OCI-LY1 (cell line): ENCODE results near the gene LIN28A.

Source experiments
- H2AFZ ChIP-seq: fragments of 200-600 bp; sonication (generic), shearing (Covaris generic); 2 replicates; pipeline ENCODE4 v1.6.0; 2014; ENCODE audit warnings: antibody characterized with exemption, mild to moderate bottlenecking, low read length
- H3F3A ChIP-seq: fragments of 200-600 bp; sonication (generic), shearing (Covaris generic); 2 replicates; pipeline ENCODE4 v1.6.0; 2014; ENCODE audit warnings: mild to moderate bottlenecking, antibody characterized with exemption, low read length, moderate library complexity; ENCODE audit not compliant: insufficient read depth
- H3K27ac ChIP-seq: fragments of 200-600 bp; sonication (generic); 2 replicates; pipeline ENCODE4 v1.5.1; 2014; ENCODE audit warnings: low read length, mixed run types, mild to moderate bottlenecking, low read depth; ENCODE audit not compliant: poor library complexity, severe bottlenecking
- H3K27me3 ChIP-seq: fragments of 200-600 bp; sonication (generic); 2 replicates; pipeline ENCODE4 v1.6.0; 2014; ENCODE audit warnings: antibody characterized with exemption, mild to moderate bottlenecking, low read length, moderate library complexity; ENCODE audit not compliant: insufficient read depth
- H3K36me3 ChIP-seq: fragments of 200-600 bp; sonication (generic); 2 replicates; pipeline ENCODE4 v1.6.1; 2014; ENCODE audit warnings: mild to moderate bottlenecking, antibody characterized with exemption, low read length, moderate library complexity, mixed read lengths; ENCODE audit not compliant: insufficient read depth
- H3K4me1 ChIP-seq: fragments of 200-600 bp; sonication (generic); 2 replicates; pipeline ENCODE4 v1.5.1; 2014; ENCODE audit warnings: mild to moderate bottlenecking, low read length, moderate library complexity; ENCODE audit not compliant: insufficient read depth, severe bottlenecking
- H3K4me2 ChIP-seq: fragments of 200-600 bp; sonication (generic), shearing (Covaris generic); 2 replicates; pipeline ENCODE4 v1.6.1; 2014; ENCODE audit warnings: low read length
- H3K4me3 ChIP-seq: fragments of 200-600 bp; sonication (generic); 2 replicates; pipeline ENCODE4 v1.5.1; 2014; ENCODE audit warnings: low read length, low read depth, mild to moderate bottlenecking, mixed read lengths; ENCODE audit not compliant: poor library complexity, severe bottlenecking
- H3K79me2 ChIP-seq: fragments of 200-600 bp; shearing (Covaris generic); 2 replicates; pipeline ENCODE4 v1.6.1; 2016; ENCODE audit warnings: mixed run types, low read length, mixed read lengths; ENCODE audit not compliant: insufficient read depth
- H3K9ac ChIP-seq: fragments of 200-600 bp; sonication (generic), shearing (Covaris generic); 2 replicates; pipeline ENCODE4 v1.6.1; 2014; ENCODE audit warnings: mild to moderate bottlenecking, low read length, mixed read lengths
- H3K9me2 ChIP-seq: fragments of 200-600 bp; sonication (generic), shearing (Covaris generic); 2 replicates; pipeline ENCODE4 v1.6.1; 2014; ENCODE audit warnings: low read depth, mild to moderate bottlenecking, low read length, mixed read lengths
- H3K9me3 ChIP-seq: fragments of 200-600 bp; shearing (Covaris generic); 2 replicates; pipeline ENCODE4 v1.6.1; 2014; ENCODE audit warnings: low read length, mixed read lengths
- H4K20me1 ChIP-seq: fragments of 200-600 bp; sonication (generic), shearing (Covaris generic); 2 replicates; pipeline ENCODE4 v1.6.0; 2016; ENCODE audit warnings: mild to moderate bottlenecking, low read length; ENCODE audit not compliant: insufficient read depth
- EZH2 ChIP-seq: fragments of 200-600 bp; sonication (generic), shearing (Covaris generic); IDR thresholded peaks from 2 replicates; pipeline ENCODE4 v1.8.0; 2017; ENCODE audit warnings: borderline replicate concordance, mixed run types, mild to moderate bottlenecking, antibody characterized with exemption, low read length, moderate library complexity, mixed read lengths
- TF ChIP-seq, protein P1 (sequence below): fragments of 200-600 bp; sonication (generic), shearing (Covaris generic); IDR thresholded peaks from 2 replicates; pipeline ENCODE4 v1.5.1; 2017; ENCODE audit warnings: mild to moderate bottlenecking, antibody characterized with exemption, low read length, moderate library complexity, mixed read lengths

LIN28A gene

DNA sequence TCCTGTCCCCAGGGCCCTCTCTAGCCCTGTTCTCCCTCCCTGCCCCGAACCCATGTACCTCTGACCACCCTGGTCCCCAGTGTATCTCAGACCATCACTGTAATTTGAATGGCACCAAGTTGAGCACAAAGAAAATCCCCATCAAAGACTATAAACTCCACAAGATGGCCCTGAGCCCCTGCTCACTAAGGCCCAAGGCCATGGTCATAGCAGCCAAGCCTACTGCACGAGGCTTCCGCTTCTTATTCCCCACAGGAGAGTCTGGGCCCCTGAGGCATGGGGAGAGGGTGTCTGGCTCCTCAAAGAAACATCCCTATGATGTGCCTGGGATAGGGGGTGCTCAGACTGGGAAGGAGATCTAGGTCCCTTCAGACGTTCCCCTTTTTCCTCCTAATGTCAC is 42.6 kb upstream of the LIN28A start:
- no peaks in the 10 kb centered on the region for H3F3A ChIP-seq
- H3K79me2 ChIP-seq = no peaks in the 10 kb centered on the region
- no peak overlapping the region for H2AFZ ChIP-seq
- H3K4me3 ChIP-seq = no peak overlapping the region
- H3K9me3 ChIP-seq = no peaks in the 10 kb centered on the region
- H3K4me1 ChIP-seq = no peaks in the 10 kb centered on the region
- H3K27ac ChIP-seq = no peak overlapping the region
- no peaks in the 10 kb centered on the region for H4K20me1 ChIP-seq
- H3K9ac ChIP-seq = no peak overlapping the region
- no peak overlapping the region for H3K4me2 ChIP-seq
- no peaks in the 10 kb centered on the region for H3K9me2 ChIP-seq
- H3K27me3 ChIP-seq = 0 out of 2 replicates have a peak, but pooled peaks cover 5% of the 10 kb centered on the region
- H3K36me3 ChIP-seq = no peaks in the 10 kb centered on the region
- TF ChIP-seq EZH2 = no peak
- TF ChIP-seq, protein P1, sequence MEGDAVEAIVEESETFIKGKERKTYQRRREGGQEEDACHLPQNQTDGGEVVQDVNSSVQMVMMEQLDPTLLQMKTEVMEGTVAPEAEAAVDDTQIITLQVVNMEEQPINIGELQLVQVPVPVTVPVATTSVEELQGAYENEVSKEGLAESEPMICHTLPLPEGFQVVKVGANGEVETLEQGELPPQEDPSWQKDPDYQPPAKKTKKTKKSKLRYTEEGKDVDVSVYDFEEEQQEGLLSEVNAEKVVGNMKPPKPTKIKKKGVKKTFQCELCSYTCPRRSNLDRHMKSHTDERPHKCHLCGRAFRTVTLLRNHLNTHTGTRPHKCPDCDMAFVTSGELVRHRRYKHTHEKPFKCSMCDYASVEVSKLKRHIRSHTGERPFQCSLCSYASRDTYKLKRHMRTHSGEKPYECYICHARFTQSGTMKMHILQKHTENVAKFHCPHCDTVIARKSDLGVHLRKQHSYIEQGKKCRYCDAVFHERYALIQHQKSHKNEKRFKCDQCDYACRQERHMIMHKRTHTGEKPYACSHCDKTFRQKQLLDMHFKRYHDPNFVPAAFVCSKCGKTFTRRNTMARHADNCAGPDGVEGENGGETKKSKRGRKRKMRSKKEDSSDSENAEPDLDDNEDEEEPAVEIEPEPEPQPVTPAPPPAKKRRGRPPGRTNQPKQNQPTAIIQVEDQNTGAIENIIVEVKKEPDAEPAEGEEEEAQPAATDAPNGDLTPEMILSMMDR = no peak

DNA sequence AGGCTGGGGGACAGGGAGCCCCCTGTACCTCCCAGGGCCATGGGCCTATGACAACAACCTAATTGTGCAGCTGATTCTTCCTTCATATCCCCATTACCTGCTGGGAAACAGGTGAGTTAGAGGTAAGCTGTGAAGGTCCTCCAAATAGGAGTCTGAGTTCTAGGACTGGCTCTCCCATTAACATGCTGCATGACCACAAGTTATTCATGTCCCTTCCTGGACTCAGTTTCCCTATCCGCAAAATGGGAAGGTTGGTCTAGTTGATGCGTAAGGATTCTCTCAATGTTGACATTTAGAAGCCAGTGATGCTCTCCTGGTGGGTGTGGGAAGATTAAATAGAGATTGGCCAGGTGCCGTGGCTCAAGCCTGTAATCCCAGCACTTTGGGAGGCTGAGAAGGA is 42.1 kb upstream of the LIN28A start:
- Histone ChIP-seq H3K36me3 (no peaks in the 10 kb centered on the region), H2AFZ (no peak overlapping the region), H3K27ac (no peak overlapping the region), H3K4me3 (no peak overlapping the region), H4K20me1 (no peaks in the 10 kb centered on the region), H3K9me2 (no peaks in the 10 kb centered on the region), H3K9me3 (no peaks in the 10 kb centered on the region), H3K27me3 (0 out of 2 replicates have a peak, but pooled peaks cover 4% of the 10 kb centered on the region), H3F3A (no peaks in the 10 kb centered on the region), H3K9ac (no peak overlapping the region), H3K79me2 (no peaks in the 10 kb centered on the region), H3K4me2 (no peak overlapping the region), H3K4me1 (no peaks in the 10 kb centered on the region)
- no peak for TF ChIP-seq EZH2
- TF ChIP-seq, protein P1 = no peak

DNA sequence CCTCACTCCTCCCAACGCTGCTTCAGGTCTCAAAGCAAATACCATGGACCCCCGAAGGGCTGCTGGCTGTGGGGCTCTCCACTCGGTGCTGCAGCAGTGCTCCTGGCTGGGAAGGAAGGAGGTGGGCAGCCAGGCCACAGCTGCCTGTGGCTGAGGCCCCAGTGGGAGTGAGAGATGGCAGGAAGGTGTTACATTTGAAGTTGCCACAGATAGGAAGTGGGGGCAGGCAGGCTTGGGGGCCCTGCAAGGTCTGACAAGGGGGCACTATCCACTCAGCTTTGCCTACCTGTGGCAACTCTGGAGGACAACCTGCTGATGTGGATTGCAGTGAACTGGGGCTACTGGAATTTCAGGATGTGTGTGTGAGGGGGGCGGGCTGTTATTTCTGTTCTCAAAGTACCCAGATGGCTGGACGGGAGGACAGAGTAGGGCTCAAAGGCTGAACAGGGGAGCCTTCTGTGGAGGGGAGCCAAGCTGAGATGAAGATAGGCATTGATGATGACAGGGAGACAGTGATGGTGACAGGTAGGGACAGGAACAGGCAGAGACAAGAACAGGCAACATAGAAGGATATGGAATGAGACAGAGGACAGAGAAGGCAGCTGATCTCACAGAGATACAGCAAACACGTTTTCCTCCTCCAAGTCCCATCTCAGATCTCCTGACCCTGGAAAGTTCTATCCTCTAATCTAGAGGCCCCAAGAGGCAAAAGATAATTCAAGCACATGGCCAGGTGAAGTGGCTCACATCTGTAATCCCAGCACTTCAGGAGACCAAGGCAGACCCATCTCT is 39.8 kb upstream of the LIN28A start:
- no peaks in the 10 kb centered on the region for H3F3A ChIP-seq
- no peak overlapping the region for H3K27ac ChIP-seq
- TF ChIP-seq EZH2 = no peak
- TF ChIP-seq, protein P1 = no peak
- no peaks in the 10 kb centered on the region for H3K9me2 ChIP-seq
- no peaks in the 10 kb centered on the region for H3K9me3 ChIP-seq
- no peak overlapping the region for H3K9ac ChIP-seq
- no peak overlapping the region for H3K4me3 ChIP-seq
- H3K27me3 ChIP-seq = no peaks in the 10 kb centered on the region
- no peaks in the 10 kb centered on the region for H4K20me1 ChIP-seq
- no peak overlapping the region for H2AFZ ChIP-seq
- H3K36me3 ChIP-seq = no peaks in the 10 kb centered on the region
- H3K4me1 ChIP-seq = no peaks in the 10 kb centered on the region
- no peak overlapping the region for H3K4me2 ChIP-seq
- H3K79me2 ChIP-seq = no peaks in the 10 kb centered on the region
